Stomach (tissue), 9 donors: ENCODE data around the gene TFF2. TPM values are rescaled to one million over a fixed set of nuclear protein-coding genes. Genes with fewer than 3 reads are reported as not detected.

ENCODE experiments used
- DNase-seq, 2 donors: peaks; one replicate each; pipeline versions ENCODE4 v3.0.0 to v3.0.0-alpha.2; 2013 to 2019
- H3K27ac ChIP-seq, 5 donors: fragments of 200-600 bp in 4 of 5; sonication (generic) in 4 of 5; one replicate each; pipeline ENCODE4 v1.5.1; 2013 to 2019; ENCODE audit warnings: mild to moderate bottlenecking in 1 of 5, moderate library complexity in 1 of 5
- H3K27me3 ChIP-seq, 3 donors: fragments of 200-600 bp; sonication (generic); one replicate each; pipeline ENCODE4 v1.5.1; 2017 to 2019; ENCODE audit warnings: mixed run types in 1 of 3
- H3K36me3 ChIP-seq, 4 donors: fragments of 200-600 bp; sonication (generic); 1 replicate in 3 of 4; 2 replicates in 1 of 4; pipeline ENCODE4 v1.5.1; 2016 to 2019
- H3K4me1 ChIP-seq, 4 donors: fragments of 200-600 bp; sonication (generic); one replicate each; pipeline ENCODE4 v1.5.1; 2016 to 2019
- H3K4me3 ChIP-seq, 4 donors: fragments of 200-600 bp; sonication (generic) in 3 of 4; one replicate each; pipeline ENCODE4 v1.5.1; 2016 to 2019; ENCODE audit warnings: mild to moderate bottlenecking in 1 of 4
- H3K9me3 ChIP-seq, 4 donors: fragments of 200-600 bp; sonication (generic); one replicate each; pipeline ENCODE4 v1.5.1; 2016 to 2019
- EP300 ChIP-seq: sonication (generic); formaldehyde crosslinking; IDR thresholded peaks from one replicate; pipeline ENCODE4 v1.6.1; 2017; ENCODE audit warnings: antibody characterized with exemption
- POLR2A ChIP-seq, 4 donors: fragments of 450-650 bp; IDR thresholded peaks; one replicate each; pipeline ENCODE4 v1.6.1; 2016; ENCODE audit warnings: antibody characterized with exemption in 4 of 4, control low read depth in 2 of 4, mild to moderate bottlenecking in 1 of 4, moderate library complexity in 1 of 4
- POLR2AphosphoS5 ChIP-seq, 3 donors: sonication (generic); formaldehyde crosslinking; IDR thresholded peaks; one replicate each; pipeline ENCODE4 v1.6.1; 2016; ENCODE audit warnings: antibody characterized with exemption in 3 of 3
- WGBS, 5 donors: extraction: QIAGEN DNeasy Blood & Tissue Kit in 3 of 5; methylation state at CpG; one replicate each; pipeline versions ENCODE4 v1.1.5 to v1.1.7; 2013 to 2018; 5-methylcytosine and 5-hydroxymethylcytosine counted together
- intact Hi-C: fragments of 100-400 bp; cut with DNase I; formaldehyde crosslinking; loops from one replicate; pipeline ENCODE4 v1.15.1; 2023; ENCODE audit warnings: low total_unique reads
- polyA plus RNA-seq, 3 donors: library from polyadenylated mRNA; stranded (reverse); fragments of 200-250 nt; gene quantifications; one replicate each; pipeline ENCODE4 v1.2.3, GENCODE V29; 2013
- total RNA-seq, 5 donors: library from RNA; depleted of rRNA; stranded (reverse); fragments of >200 nt; gene quantifications; one replicate each; pipeline versions ENCODE4 v1.1.0 to v1.2.3, GENCODE V29; 2014 to 2016
- TF ChIP-seq, protein P1 (sequence below), 7 experiments: fragments of 450-650 bp in 4 of 7; fragments of 200-600 bp in 3 of 7; sonication (generic) in 3 of 7; IDR thresholded peaks; one replicate each; pipeline ENCODE4 v1.5.1; 2016 to 2019; ENCODE audit warnings: antibody characterized with exemption in 7 of 7, control low read depth in 2 of 7, mild to moderate bottlenecking in 1 of 7
- donor health status: healthy with polysubstance abuse.
- donor health status: Bipolar disorder and iron deficiency.
- donor health status: healthy.

Gene TFF2
- total and polyA plus RNA-seq, 8 donors, result 2.3 to 2,979 (median 1,062) TPM

DNA sequence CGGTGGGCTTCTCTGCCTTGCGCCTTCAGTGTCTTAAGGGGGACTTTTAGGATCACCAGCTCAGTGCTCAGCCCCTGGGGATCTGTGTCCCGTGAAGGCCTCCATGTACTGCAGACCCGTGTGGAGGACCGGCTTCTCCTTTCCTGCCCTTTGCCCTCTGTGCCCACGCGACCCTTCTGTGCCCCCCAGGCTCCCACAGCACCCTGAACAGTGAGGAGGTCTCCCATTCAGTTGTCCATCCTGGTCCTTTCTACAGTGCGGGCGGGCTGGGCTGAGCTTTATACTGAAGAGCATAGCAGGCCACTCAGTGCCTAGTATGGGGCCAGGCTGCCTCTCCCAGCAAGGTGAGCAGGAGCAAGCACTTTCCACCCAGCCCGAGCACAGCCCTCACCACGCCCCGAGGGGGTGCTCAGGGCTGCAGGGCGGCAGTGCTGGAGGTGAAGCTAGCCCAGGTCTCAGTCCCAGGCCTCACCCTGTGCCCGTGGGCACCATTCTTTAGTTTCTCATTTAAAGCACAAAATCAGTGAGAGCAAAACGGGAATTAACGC lies 23.2 kb upstream of the TFF2 start:
- peak overlapping the region in 1 of 5 donors; percentile 14 for H3K27ac ChIP-seq
- intact Hi-C loops, result no loop called here
- H3K9me3 ChIP-seq, result no peaks in the 10 kb centered on the region
- no peak for DNase-seq
- no peak overlapping the region for H3K4me3 ChIP-seq
- TF ChIP-seq POLR2AphosphoS5 (IDR thresholded peaks at IDR 0.05) (no peak), POLR2A (IDR thresholded peaks at IDR 0.05) (no peak), EP300 (no peak)
- TF ChIP-seq, protein P1, sequence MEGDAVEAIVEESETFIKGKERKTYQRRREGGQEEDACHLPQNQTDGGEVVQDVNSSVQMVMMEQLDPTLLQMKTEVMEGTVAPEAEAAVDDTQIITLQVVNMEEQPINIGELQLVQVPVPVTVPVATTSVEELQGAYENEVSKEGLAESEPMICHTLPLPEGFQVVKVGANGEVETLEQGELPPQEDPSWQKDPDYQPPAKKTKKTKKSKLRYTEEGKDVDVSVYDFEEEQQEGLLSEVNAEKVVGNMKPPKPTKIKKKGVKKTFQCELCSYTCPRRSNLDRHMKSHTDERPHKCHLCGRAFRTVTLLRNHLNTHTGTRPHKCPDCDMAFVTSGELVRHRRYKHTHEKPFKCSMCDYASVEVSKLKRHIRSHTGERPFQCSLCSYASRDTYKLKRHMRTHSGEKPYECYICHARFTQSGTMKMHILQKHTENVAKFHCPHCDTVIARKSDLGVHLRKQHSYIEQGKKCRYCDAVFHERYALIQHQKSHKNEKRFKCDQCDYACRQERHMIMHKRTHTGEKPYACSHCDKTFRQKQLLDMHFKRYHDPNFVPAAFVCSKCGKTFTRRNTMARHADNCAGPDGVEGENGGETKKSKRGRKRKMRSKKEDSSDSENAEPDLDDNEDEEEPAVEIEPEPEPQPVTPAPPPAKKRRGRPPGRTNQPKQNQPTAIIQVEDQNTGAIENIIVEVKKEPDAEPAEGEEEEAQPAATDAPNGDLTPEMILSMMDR (IDR thresholded peaks at IDR 0.05), result no peak
- H3K27me3 ChIP-seq, result peaks cover 0 to 65% (median 0%) of the 10 kb centered on the region in 3 donors
- WGBS, 5 donors, result 80 to 93% (median 88%) methylated on average over 11 to 16 of the region's 16 CpGs
- peaks cover 13 to 28% (median 19%) of the 10 kb centered on the region in 4 donors for H3K4me1 ChIP-seq
- peaks cover 0 to 4% (median 0%) of the 10 kb centered on the region in 4 donors for H3K36me3 ChIP-seq

DNA sequence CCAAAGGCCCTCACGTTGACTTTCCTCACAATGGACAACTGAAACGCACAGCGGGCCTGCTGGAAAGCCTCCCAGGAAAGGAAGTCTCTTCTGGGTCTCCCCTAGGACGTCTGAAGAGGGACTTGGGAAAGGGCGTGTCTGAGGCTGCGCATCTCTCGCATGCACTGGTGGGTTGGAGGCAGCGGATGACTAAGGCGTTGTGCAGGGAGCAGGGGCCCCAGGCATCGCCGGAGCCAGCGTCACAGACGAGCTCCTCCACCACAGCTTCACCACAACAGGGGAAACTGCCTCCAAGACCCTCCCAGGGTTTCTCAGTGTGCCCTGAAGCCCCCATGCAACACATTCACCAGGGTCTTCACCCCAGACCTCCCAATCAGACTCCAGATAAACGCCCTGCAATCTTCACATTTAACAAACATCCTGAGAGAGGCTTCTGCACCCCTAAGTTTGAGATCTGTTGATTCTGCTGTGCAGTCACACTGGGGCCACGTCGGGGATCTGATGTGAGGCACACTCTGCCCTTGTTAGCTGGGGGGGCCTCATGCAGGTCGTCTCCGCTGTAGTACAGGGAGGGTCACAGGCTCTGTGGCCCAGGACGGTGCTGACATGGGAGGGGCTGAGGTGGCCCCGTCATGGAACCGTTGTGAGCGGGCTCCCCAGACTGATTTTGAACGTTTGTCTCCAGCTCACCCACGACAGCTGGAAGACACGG lies 22.6 kb upstream of the TFF2 start:
- Histone ChIP-seq H3K9me3 (no peaks in the 10 kb centered on the region), H3K27me3 (peaks cover 0 to 65% (median 0%) of the 10 kb centered on the region in 3 donors), H3K4me1 (peaks cover 13 to 28% (median 19%) of the 10 kb centered on the region in 4 donors), H3K27ac (no peak overlapping the region), H3K4me3 (no peak overlapping the region), H3K36me3 (peaks cover 0 to 4% (median 0%) of the 10 kb centered on the region in 4 donors)
- TF ChIP-seq, protein P1 (IDR thresholded peaks at IDR 0.05), result no peak
- TF ChIP-seq POLR2AphosphoS5 (IDR thresholded peaks at IDR 0.05) (no peak), EP300 (no peak), POLR2A (IDR thresholded peaks at IDR 0.05) (no peak)
- DNase-seq, result no peak
- 78 to 87% (median 83%) methylated on average over 21 to 25 of the region's 25 CpGs for WGBS, 5 donors
- intact Hi-C loops, result no loop called here

DNA sequence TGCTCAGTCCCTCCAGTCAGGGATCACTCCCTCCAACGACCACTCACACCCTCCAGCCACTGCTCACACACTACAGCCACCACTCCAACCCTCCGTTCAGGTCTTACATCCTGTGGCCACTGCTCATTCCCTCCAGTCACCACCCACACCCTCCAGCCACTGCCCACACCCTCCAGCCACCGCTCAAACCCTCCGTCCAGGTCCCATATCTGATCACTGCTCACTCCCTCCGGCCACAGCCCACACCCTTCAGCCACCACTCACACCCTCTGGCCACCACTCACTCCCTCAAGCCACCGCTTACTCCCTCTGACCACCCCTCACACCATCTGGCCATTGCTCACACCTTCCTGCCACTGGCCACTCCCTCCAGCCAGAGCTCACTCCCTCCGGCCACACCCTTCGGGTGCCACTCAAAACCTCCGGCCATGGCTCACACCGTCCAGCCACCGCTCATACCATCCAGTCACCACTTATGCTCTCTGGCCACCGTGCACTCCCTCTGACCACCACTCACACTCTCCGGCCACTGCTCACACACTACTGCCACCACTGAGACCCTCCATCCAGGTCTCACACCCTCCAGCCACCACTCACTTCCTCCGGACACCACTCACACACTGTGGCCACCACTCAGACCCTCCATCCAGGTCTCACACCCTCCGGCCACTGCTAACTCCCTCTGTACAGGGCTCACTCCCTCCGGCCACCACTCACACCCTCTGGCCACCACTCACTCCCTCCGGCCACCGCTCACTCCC lies 20.3 kb upstream of the TFF2 start:
- H3K27ac ChIP-seq, result peak overlapping the region in 3 of 5 donors; percentile 20 to 48 (median 46)
- no peak for TF ChIP-seq POLR2A (IDR thresholded peaks at IDR 0.05)
- TF ChIP-seq POLR2AphosphoS5 (IDR thresholded peaks at IDR 0.05), result no peak
- TF ChIP-seq EP300, result no peak
- TF ChIP-seq, protein P1 (IDR thresholded peaks at IDR 0.05), result no peak
- no peaks in the 10 kb centered on the region for H3K9me3 ChIP-seq
- no peak overlapping the region for H3K4me3 ChIP-seq
- peaks cover 0 to 4% (median 0%) of the 10 kb centered on the region in 4 donors for H3K36me3 ChIP-seq
- intact Hi-C loops, result no loop called here
- peaks cover 0 to 51% (median 0%) of the 10 kb centered on the region in 3 donors for H3K27me3 ChIP-seq
- DNase-seq, result peak in 1 of 2 donors; percentile 52
- 75 to 86% (median 80%) methylated on average over 18 of the region's 18 CpGs for WGBS, 5 donors
- H3K4me1 ChIP-seq, result peaks cover 12 to 27% (median 17%) of the 10 kb centered on the region in 4 donors

DNA sequence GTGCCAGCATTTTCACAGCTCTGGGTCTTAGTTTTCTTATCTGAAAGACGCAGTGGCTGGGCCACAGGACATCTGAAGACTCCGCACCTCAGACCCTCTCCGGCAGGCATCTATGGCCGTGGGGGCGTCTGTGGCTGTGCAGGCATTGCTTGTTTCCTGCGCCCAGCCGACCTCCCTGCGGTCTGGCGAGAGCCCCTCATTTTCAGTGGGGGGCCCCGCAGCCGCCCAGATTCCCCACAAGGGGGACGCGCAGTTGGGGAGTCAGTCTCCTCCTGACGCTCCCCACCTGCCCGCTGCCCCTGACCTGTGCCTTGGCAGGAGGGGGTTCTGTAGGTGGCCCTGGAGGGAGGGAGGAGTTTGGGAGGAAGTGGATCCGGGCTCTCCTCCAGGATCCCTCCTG lies 19.0 kb upstream of the TFF2 start:
- Histone ChIP-seq H3K27me3 (peaks cover 0 to 51% (median 0%) of the 10 kb centered on the region in 3 donors), H3K36me3 (peaks cover 0 to 4% (median 0%) of the 10 kb centered on the region in 4 donors), H3K4me1 (peaks cover 0 to 14% (median 8%) of the 10 kb centered on the region in 4 donors), H3K9me3 (no peaks in the 10 kb centered on the region), H3K4me3 (no peak overlapping the region), H3K27ac (peak overlapping the region in 1 of 5 donors; percentile 18)
- intact Hi-C loops, result no loop called here
- WGBS, 5 donors, result 83 to 93% (median 87%) methylated on average over 9 to 16 of the region's 16 CpGs
- no peak for DNase-seq
- TF ChIP-seq POLR2AphosphoS5 (IDR thresholded peaks at IDR 0.05), result no peak
- no peak for TF ChIP-seq EP300
- TF ChIP-seq, protein P1 (IDR thresholded peaks at IDR 0.05), result no peak
- no peak for TF ChIP-seq POLR2A (IDR thresholded peaks at IDR 0.05)
